Vagina (tissue), 2 donors: Measurements from ENCODE around the gene NLRP7. TPM values are rescaled to one million over a fixed set of nuclear protein-coding genes. Genes with fewer than 3 reads are reported as not detected.

Experiments
- DNase-seq, 2 donors: peaks; one replicate each; pipeline ENCODE4 v3.0.0-alpha.2; 2017; ENCODE audit errors: extremely low spot score in 2 of 2
- H3K27ac ChIP-seq: fragments of 200-600 bp; sonication (generic); one replicate; pipeline ENCODE4 v1.5.1; 2019
- H3K27me3 ChIP-seq: fragments of 200-600 bp; sonication (generic); one replicate; pipeline ENCODE4 v1.5.1; 2019
- H3K36me3 ChIP-seq, 2 donors: fragments of 200-600 bp; sonication (generic); one replicate each; pipeline ENCODE4 v1.5.1; 2017 to 2019
- H3K4me1 ChIP-seq: fragments of 200-600 bp; sonication (generic); one replicate; pipeline ENCODE4 v1.5.1; 2019
- H3K4me3 ChIP-seq, 2 donors: fragments of 200-600 bp; sonication (generic); 1 replicate in 1 of 2; 2 replicates in 1 of 2; pipeline ENCODE4 v1.5.1; 2016 to 2019
- H3K9me3 ChIP-seq: fragments of 200-600 bp; sonication (generic); one replicate; pipeline ENCODE4 v1.5.1; 2019
- CTCF ChIP-seq, 3 experiments: fragments of 450-650 bp in 2 of 3; fragments of 200-600 bp in 1 of 3; sonication (generic) in 1 of 3; IDR thresholded peaks; one replicate each; pipeline ENCODE4 v1.5.1; 2017 to 2019; ENCODE audit warnings: antibody characterized with exemption in 3 of 3, mild to moderate bottlenecking in 2 of 3, moderate library complexity in 2 of 3
- POLR2A ChIP-seq, 2 donors: fragments of 450-650 bp; IDR thresholded peaks; one replicate each; pipeline ENCODE4 v1.6.1; 2017; ENCODE audit warnings: antibody characterized with exemption in 2 of 2, mild to moderate bottlenecking in 2 of 2, moderate library complexity in 2 of 2
- POLR2AphosphoS5 ChIP-seq, 2 donors: sonication (generic); formaldehyde crosslinking; IDR thresholded peaks; one replicate each; pipeline ENCODE4 v1.9.0; 2017; ENCODE audit warnings: antibody characterized with exemption in 2 of 2, mild to moderate bottlenecking in 2 of 2, low read depth in 1 of 2; ENCODE audit not compliant: insufficient read depth in 1 of 2
- intact Hi-C: fragments of 100-400 bp; cut with DNase I; formaldehyde crosslinking; loops from one replicate; pipeline ENCODE4 v1.15.1; 2023
- small RNA-seq: library from RNA; depleted of rRNA; stranded (forward); fragments of <200 nt; gene quantifications from one replicate; pipeline ENCODE3, GENCODE V24; 2016
- total RNA-seq: library from RNA; depleted of rRNA; stranded (reverse); fragments of >200 nt; gene quantifications from one replicate; pipeline ENCODE4 v1.2.3, GENCODE V29; 2016

NLRP7 gene
- total RNA-seq, 1 donor from 2014 or later, result not detected

DNA sequence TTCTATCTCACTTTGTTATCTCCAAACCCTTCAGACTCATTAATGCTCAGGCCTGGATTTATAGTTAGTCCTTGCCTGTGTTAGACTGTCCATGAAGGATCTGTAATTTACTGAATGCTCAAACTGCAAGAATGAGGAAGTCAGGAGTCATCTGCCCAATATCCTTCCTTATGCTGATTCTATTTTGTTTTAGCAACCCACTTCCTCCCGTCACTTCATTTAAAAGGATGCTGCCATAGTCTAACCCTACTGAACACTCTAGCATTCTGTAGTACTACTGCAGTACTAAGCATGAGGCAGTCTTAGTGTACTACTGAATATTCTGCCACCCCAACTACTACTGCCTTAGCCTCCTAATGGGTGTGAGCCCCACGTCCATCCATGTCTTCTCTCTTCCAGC lies 71.8 kb downstream of the NLRP7 start:
- TF ChIP-seq POLR2A (IDR thresholded peaks at IDR 0.05) (no peak), CTCF (IDR thresholded peaks at IDR 0.05) (no peak)
- no peak for DNase-seq

DNA sequence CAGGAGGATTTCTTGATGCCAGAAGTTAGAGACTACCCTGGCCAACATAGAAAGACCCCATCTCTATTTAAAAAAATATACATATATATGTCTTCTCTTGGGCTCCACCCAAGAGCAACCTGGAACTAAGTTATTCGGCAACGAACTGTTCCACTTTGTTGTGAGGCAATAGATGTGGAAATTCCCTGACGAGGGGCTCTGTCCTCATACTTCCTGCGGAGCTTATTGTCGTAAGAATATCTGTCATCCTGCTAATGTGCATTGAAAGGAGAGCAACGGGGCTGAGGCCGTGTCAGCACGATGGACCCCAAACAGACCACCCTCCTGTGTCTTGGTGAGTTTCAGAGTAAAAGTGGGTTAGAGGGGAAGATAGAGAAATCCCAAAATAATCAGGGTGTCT lies 73.3 kb downstream of the NLRP7 start, which contains the start of gene FCAR:
TSS of gene FCAR (plus strand) at position 246 of the 400 bp plus-strand sequence. CDS start at position 301, 55 bp downstream.
- no peaks in the 10 kb centered on the region for H3K4me1 ChIP-seq
- no peak for DNase-seq
- no peak for TF ChIP-seq POLR2AphosphoS5 (IDR thresholded peaks at IDR 0.05; ENCODE audit: insufficient read depth in 1 of 2, low read depth in 1 of 2)
- no peak for TF ChIP-seq POLR2A (IDR thresholded peaks at IDR 0.05)
- no peak for TF ChIP-seq CTCF (IDR thresholded peaks at IDR 0.05)
- H3K36me3 ChIP-seq, result no peaks in the 10 kb centered on the region
- H3K27ac ChIP-seq, result no peak within 1 kb of the TSS
- no peaks in the 10 kb centered on the region for H3K27me3 ChIP-seq
- no peak within 1 kb of the TSS for H3K4me3 ChIP-seq
- intact Hi-C loops, result no loop called here
- H3K9me3 ChIP-seq, result no peaks in the 10 kb centered on the region

More for the DNA sequence above, 71.8 kb downstream of the NLRP7 start:
- Histone ChIP-seq H3K4me3 (no peak overlapping the region), H3K9me3 (no peaks in the 10 kb centered on the region), H3K27me3 (no peaks in the 10 kb centered on the region), H3K4me1 (no peaks in the 10 kb centered on the region), H3K36me3 (no peaks in the 10 kb centered on the region), H3K27ac (no peak overlapping the region)
- intact Hi-C loops, result no loop called here

Small RNA genes lying within 50 kb of the gene (small RNA-seq; reads per million reads assigned to genes)
- gene AC011476.8, result not detected

Other genes starting within 250 kb of the NLRP7 start
- not detected for gene KIR3DL3, start 223.1 kb downstream of the NLRP7 start, total RNA-seq
- gene KIR2DL3, start 209.0 kb downstream of the NLRP7 start, total RNA-seq, result not detected
- gene KIR2DL1, start 177.7 kb downstream of the NLRP7 start, total RNA-seq, result not detected
- gene KIR2DL4, start 143.9 kb downstream of the NLRP7 start, total RNA-seq, result not detected
- not detected for gene KIR3DL1, start 131.1 kb downstream of the NLRP7 start, total RNA-seq
- gene KIR2DS4, start 114.9 kb downstream of the NLRP7 start, total RNA-seq, result not detected
- not detected for gene KIR3DL2, start 97.1 kb downstream of the NLRP7 start, total RNA-seq
- 2.2 TPM for gene FCAR, start 73.3 kb downstream of the NLRP7 start, total RNA-seq
- gene NCR1, start 41.4 kb downstream of the NLRP7 start, total RNA-seq, result 2.7 TPM
- gene NLRP2, start 18.8 kb upstream of the NLRP7 start, total RNA-seq, result 2.7 TPM
- gene GP6, start 90.7 kb upstream of the NLRP7 start, total RNA-seq, result 0.49 TPM
- 37.3 TPM for gene RDH13, start 115.6 kb upstream of the NLRP7 start, total RNA-seq
- gene EPS8L1, start 128.3 kb upstream of the NLRP7 start, total RNA-seq, result 180 TPM
- 108 TPM for gene PPP1R12C, start 170.1 kb upstream of the NLRP7 start, total RNA-seq
- gene TNNT1, start 201.7 kb upstream of the NLRP7 start, total RNA-seq, result 9.1 TPM
- gene TNNI3, start 210.2 kb upstream of the NLRP7 start, total RNA-seq, result not detected
- gene DNAAF3, start 219.1 kb upstream of the NLRP7 start, total RNA-seq, result 5.6 TPM
- not detected for gene SYT5, start 232.8 kb upstream of the NLRP7 start, total RNA-seq